Activated CD8-positive, alpha-beta memory T cell treated with anti-CD3 and anti-CD28 coated beads for 48 hours (primary cell): ENCODE results near the gene LLGL1.

Experiments
- DNase-seq, 3 experiments: peaks; one replicate each; pipeline ENCODE4 v3.0.0-alpha.2; 2020; ENCODE audit warnings: low read depth in 2 of 3, low spot score in 2 of 3

The LLGL1 gene

GRCh38 chr17:18229771-18230170 lies 4.3 kb downstream of the LLGL1 start:
- DNase-seq, result no peak

GRCh38 chr17:18230288-18231141 lies 5.1 kb downstream of the LLGL1 start:
- no peak for DNase-seq

- no peak for DNase-seq
Observed at GRCh38 chr17:18231164-18231563, 5.7 kb downstream of the LLGL1 start.

GRCh38 chr17:18233803-18234518 lies 8.5 kb downstream of the LLGL1 start:
- DNase-seq, result no peak

- no peak for DNase-seq
Observed at GRCh38 chr17:18234853-18235380, 9.5 kb downstream of the LLGL1 start.

- peak in 1 of 3 experiments; percentile 38 for DNase-seq
Observed at GRCh38 chr17:18235743-18236256, 10.4 kb downstream of the LLGL1 start.

- no peak for DNase-seq
Observed at GRCh38 chr17:18236494-18236893, 11.1 kb downstream of the LLGL1 start.

- no peak for DNase-seq
Observed at GRCh38 chr17:18237461-18237860, 12.0 kb downstream of the LLGL1 start.

- DNase-seq, result no peak
Observed at GRCh38 chr17:18238299-18238698, 12.9 kb downstream of the LLGL1 start.

GRCh38 chr17:18240449-18240848 lies 15.0 kb downstream of the LLGL1 start:
- DNase-seq, result no peak

- no peak for DNase-seq
Observed at GRCh38 chr17:18241229-18241871, 15.9 kb downstream of the LLGL1 start.

GRCh38 chr17:18245038-18245776 lies 19.8 kb downstream of the LLGL1 start:
- no peak for DNase-seq

- no peak for DNase-seq
Observed at GRCh38 chr17:18246109-18246725, 20.8 kb downstream of the LLGL1 start.

GRCh38 chr17:18246880-18247612 lies 21.6 kb downstream of the LLGL1 start:
- no peak for DNase-seq

- no peak for DNase-seq
Observed at GRCh38 chr17:18247613-18248001, 22.2 kb downstream of the LLGL1 start.

- DNase-seq, result peak in 1 of 3 experiments; percentile 23
Observed at GRCh38 chr17:18248300-18248731, 22.9 kb downstream of the LLGL1 start.

- no peak for DNase-seq
Observed at GRCh38 chr17:18248811-18249210, 23.4 kb downstream of the LLGL1 start.

GRCh38 chr17:18250259-18250658 lies 24.8 kb downstream of the LLGL1 start:
- DNase-seq, result no peak

- DNase-seq, result no peak
Observed at GRCh38 chr17:18250708-18251107, 25.3 kb downstream of the LLGL1 start.

- no peak for DNase-seq
Observed at GRCh38 chr17:18251204-18251603, 25.8 kb downstream of the LLGL1 start.
